ENCODE measurements around the gene PIK3C2G. TPM values are rescaled to one million over a fixed set of nuclear protein-coding genes. Genes with fewer than 3 reads are reported as not detected.

PIK3C2G gene
- polyA plus RNA-seq, 1 of the 3 experiments (the other 2 are of a cell fraction), result 0.02 TPM

DNA sequence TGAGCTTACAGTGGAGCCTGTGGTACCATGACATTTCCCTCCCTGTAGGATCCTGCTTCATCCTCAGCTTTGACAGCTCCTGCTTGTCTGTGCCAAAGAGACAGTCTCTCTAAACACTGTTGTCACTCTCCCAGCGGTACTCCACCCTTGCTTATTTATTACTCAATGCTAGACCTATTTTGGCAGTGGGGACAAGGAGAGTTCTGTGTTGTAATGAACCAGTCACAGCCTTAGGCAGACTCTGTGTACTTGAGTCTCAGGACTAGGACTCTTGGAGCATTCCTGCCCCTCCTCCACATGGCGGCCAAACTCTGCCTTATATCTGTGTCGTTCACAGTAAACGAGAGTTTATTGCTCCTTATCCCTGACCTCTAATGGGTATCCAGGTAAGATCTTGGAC, 70.9 kb downstream of the PIK3C2G start:
- Histone ChIP-seq H3K36me3 (replicated peaks in 1 of 2; ENCODE audit: control insufficient read depth in 1 of 2, insufficient read depth in 2 of 2, low read length in 1 of 2) (no peaks in the 10 kb centered on the region), H3K27ac (ENCODE audit: low read depth in 2 of 2, low read length in 1 of 2) (no peak overlapping the region), H4K20me1 (ENCODE audit: insufficient read depth) (no peaks in the 10 kb centered on the region), H3F3A (replicated peaks; ENCODE audit: insufficient read depth) (no peaks in the 10 kb centered on the region), H3K4me1 (ENCODE audit: control insufficient read depth in 1 of 2, insufficient read depth in 2 of 2, low read depth in 1 of 2, low read length in 1 of 2) (no peaks in the 10 kb centered on the region), H3K9ac (no peak overlapping the region), H3K79me2 (ENCODE audit: insufficient read depth) (no peaks in the 10 kb centered on the region), H3K9me3 (no peaks in the 10 kb centered on the region), H3K4me3 (ENCODE audit: low read depth in 2 of 2, low read length in 1 of 2) (no peak overlapping the region), H2AFZ (ENCODE audit: low read depth) (no peak overlapping the region), H3K4me2 (no peak overlapping the region), H3K9me2 (no peaks in the 10 kb centered on the region), H3K27me3 (ENCODE audit: insufficient read depth) (0 out of 2 replicates have a peak, but pooled peaks cover 4% of the 10 kb centered on the region)
- TF ChIP-seq SIN3A (IDR thresholded peaks at IDR 0.05; ENCODE audit: borderline replicate concordance, low read depth, low read length) (no peak), RFX5 (IDR thresholded peaks at IDR 0.05; ENCODE audit: low read length) (no peak), CHD2 (IDR thresholded peaks at IDR 0.05; ENCODE audit: low read length, partially characterized antibody) (no peak), JUND (IDR thresholded peaks at IDR 0.05) (no peak)
- TF ChIP-seq, protein P1, sequence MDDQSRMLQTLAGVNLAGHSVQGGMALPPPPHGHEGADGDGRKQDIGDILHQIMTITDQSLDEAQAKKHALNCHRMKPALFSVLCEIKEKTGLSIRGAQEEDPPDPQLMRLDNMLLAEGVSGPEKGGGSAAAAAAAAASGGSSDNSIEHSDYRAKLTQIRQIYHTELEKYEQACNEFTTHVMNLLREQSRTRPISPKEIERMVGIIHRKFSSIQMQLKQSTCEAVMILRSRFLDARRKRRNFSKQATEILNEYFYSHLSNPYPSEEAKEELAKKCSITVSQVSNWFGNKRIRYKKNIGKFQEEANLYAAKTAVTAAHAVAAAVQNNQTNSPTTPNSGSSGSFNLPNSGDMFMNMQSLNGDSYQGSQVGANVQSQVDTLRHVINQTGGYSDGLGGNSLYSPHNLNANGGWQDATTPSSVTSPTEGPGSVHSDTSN (IDR thresholded peaks at IDR 0.05), result no peak
- ChIA-PET POLR2A (no interaction called here), CTCF (interaction anchor here (1.0 to 1.1 kb wide), 2 partner anchors 11 to 14 kb away, joined by 3 read pairs; no protein-coding TSS in a partner anchor)
- 36% methylated on average over 4 of the region's 4 CpGs for WGBS (ENCODE audit: low lambda C conversion rate)
- DNase-seq, result no peak

DNA sequence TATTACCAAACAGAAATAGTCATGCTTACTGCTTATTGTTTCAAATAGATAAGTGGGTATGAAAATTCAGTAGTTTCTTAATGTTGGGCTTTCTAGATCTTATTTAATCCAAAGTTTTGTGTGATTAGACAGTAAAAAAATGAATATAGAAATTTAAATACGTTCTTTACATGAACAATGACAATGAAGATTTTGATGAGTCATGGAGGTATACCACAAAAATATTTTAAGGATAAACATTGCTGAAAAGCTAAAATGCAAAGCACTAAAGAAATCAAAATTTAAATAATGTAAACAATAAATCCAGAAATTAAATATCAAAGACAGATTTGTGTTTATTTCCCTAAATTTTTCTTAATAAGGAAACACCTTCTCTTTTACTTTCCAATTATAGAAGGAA, 78.3 kb downstream of the PIK3C2G start:
- Histone ChIP-seq H3K9ac (no peak overlapping the region), H2AFZ (ENCODE audit: low read depth) (no peak overlapping the region), H3K79me2 (ENCODE audit: insufficient read depth) (no peaks in the 10 kb centered on the region), H3K27me3 (ENCODE audit: insufficient read depth) (0 out of 2 replicates have a peak, but pooled peaks cover under 1% of the 10 kb centered on the region), H3K4me2 (no peak overlapping the region), H3K4me3 (ENCODE audit: low read depth in 2 of 2, low read length in 1 of 2) (no peak overlapping the region), H3K9me3 (no peaks in the 10 kb centered on the region), H3K36me3 (replicated peaks in 1 of 2; ENCODE audit: control insufficient read depth in 1 of 2, insufficient read depth in 2 of 2, low read length in 1 of 2) (no peaks in the 10 kb centered on the region), H3K27ac (ENCODE audit: low read depth in 2 of 2, low read length in 1 of 2) (no peak overlapping the region), H3K4me1 (ENCODE audit: control insufficient read depth in 1 of 2, insufficient read depth in 2 of 2, low read depth in 1 of 2, low read length in 1 of 2) (no peaks in the 10 kb centered on the region; a peak in 2 of 4 replicates), H3F3A (replicated peaks; ENCODE audit: insufficient read depth) (no peaks in the 10 kb centered on the region), H4K20me1 (ENCODE audit: insufficient read depth) (no peaks in the 10 kb centered on the region), H3K9me2 (no peaks in the 10 kb centered on the region)
- ChIA-PET CTCF (no interaction called here), POLR2A (no interaction called here)
- TF ChIP-seq GATA2 (CRISPR knock-in tag; IDR thresholded peaks at IDR 0.05), result no peak
- TF ChIP-seq FOXM1 (IDR thresholded peaks at IDR 0.05; ENCODE audit: low read depth), result no peak
- TF ChIP-seq, protein P2, sequence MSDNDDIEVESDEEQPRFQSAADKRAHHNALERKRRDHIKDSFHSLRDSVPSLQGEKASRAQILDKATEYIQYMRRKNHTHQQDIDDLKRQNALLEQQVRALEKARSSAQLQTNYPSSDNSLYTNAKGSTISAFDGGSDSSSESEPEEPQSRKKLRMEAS (IDR thresholded peaks at IDR 0.05; ENCODE audit: low read depth), result no peak
- no peak for TF ChIP-seq RFX5 (IDR thresholded peaks at IDR 0.05; ENCODE audit: low read length)
- TF ChIP-seq ELF1 (IDR thresholded peaks at IDR 0.05), result no peak
- no peak for TF ChIP-seq SMC3 (IDR thresholded peaks at IDR 0.05; ENCODE audit: low read depth, low read length)
- no peak for TF ChIP-seq MXI1 (IDR thresholded peaks at IDR 0.05; ENCODE audit: low read depth, low read length)
- TF ChIP-seq RCOR1 (IDR thresholded peaks at IDR 0.05; ENCODE audit: low read length), result no peak
- TF ChIP-seq, protein P3, sequence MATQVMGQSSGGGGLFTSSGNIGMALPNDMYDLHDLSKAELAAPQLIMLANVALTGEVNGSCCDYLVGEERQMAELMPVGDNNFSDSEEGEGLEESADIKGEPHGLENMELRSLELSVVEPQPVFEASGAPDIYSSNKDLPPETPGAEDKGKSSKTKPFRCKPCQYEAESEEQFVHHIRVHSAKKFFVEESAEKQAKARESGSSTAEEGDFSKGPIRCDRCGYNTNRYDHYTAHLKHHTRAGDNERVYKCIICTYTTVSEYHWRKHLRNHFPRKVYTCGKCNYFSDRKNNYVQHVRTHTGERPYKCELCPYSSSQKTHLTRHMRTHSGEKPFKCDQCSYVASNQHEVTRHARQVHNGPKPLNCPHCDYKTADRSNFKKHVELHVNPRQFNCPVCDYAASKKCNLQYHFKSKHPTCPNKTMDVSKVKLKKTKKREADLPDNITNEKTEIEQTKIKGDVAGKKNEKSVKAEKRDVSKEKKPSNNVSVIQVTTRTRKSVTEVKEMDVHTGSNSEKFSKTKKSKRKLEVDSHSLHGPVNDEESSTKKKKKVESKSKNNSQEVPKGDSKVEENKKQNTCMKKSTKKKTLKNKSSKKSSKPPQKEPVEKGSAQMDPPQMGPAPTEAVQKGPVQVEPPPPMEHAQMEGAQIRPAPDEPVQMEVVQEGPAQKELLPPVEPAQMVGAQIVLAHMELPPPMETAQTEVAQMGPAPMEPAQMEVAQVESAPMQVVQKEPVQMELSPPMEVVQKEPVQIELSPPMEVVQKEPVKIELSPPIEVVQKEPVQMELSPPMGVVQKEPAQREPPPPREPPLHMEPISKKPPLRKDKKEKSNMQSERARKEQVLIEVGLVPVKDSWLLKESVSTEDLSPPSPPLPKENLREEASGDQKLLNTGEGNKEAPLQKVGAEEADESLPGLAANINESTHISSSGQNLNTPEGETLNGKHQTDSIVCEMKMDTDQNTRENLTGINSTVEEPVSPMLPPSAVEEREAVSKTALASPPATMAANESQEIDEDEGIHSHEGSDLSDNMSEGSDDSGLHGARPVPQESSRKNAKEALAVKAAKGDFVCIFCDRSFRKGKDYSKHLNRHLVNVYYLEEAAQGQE (IDR thresholded peaks at IDR 0.05; ENCODE audit: low read depth, low read length), result no peak
- TF ChIP-seq, protein P4, sequence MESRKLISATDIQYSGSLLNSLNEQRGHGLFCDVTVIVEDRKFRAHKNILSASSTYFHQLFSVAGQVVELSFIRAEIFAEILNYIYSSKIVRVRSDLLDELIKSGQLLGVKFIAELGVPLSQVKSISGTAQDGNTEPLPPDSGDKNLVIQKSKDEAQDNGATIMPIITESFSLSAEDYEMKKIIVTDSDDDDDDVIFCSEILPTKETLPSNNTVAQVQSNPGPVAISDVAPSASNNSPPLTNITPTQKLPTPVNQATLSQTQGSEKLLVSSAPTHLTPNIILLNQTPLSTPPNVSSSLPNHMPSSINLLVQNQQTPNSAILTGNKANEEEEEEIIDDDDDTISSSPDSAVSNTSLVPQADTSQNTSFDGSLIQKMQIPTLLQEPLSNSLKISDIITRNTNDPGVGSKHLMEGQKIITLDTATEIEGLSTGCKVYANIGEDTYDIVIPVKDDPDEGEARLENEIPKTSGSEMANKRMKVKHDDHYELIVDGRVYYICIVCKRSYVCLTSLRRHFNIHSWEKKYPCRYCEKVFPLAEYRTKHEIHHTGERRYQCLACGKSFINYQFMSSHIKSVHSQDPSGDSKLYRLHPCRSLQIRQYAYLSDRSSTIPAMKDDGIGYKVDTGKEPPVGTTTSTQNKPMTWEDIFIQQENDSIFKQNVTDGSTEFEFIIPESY (IDR thresholded peaks at IDR 0.05; ENCODE audit: borderline replicate concordance, low read depth), result no peak
- no peak for TF ChIP-seq RXRA (IDR thresholded peaks at IDR 0.05; ENCODE audit: borderline replicate concordance, low read depth)
- no peak for DNase-seq
- 25% methylated on average over 1 of the region's 1 CpG for WGBS (ENCODE audit: low lambda C conversion rate)

All from SK-N-SH (cell line).